G401.6 (cell line): ENCODE results near the gene HDAC4.

Experiments used
- FAIRE-seq: peaks from 2 replicates; lab custom pipeline; 2012; peaks lifted over from hg19 to GRCh38; lab: Jason Lieb, UNC

The HDAC4 gene

GRCh38 chr2:239061121-239061666 is 339.6 kb downstream of the HDAC4 start:
- no peak for FAIRE-seq

- FAIRE-seq: no peak
Measured at GRCh38 chr2:239060676-239061075, 340.1 kb downstream of the HDAC4 start.

GRCh38 chr2:239059854-239060253 is 341.0 kb downstream of the HDAC4 start:
- no peak for FAIRE-seq

DNA sequence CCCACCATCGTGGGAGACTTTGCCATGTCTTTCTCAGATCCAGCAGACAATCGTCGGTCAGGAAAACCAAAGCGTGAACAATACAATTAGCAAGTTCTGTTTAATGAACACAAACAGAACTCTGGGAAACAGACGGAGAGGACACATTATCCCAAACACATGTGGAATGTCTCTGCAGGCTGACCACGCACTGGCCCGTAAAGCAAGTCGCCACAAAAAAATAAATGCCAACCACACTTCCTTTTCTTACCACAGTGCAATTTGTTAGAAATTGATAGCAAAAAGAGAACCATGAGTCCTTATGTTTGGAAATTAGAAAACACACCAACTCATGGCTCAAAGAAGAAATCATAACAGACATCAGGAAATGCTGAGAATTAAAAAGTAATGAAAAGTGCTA is 342.1 kb downstream of the HDAC4 start:
- no peak for FAIRE-seq

DNA sequence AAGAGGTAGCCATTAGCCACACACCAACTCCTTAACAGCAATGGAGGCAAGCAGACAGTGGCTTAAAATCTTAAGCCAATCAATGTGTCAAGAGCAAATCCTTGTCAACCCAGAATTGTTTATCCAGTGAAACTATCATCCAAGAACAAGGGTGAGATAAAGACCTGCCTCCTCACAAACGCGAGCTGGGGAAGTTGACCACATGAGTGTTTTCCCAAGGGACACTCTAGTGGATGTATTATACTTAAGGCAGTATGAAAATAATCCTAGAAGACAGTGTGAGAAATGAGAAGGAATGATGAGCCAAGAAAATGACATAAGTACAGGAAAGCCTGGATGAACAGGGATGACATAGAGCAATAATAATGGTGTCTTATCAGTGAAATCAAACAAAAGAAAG is 343.3 kb downstream of the HDAC4 start:
- FAIRE-seq: no peak

GRCh38 chr2:239056611-239057010 is 344.2 kb downstream of the HDAC4 start:
- FAIRE-seq: no peak

DNA sequence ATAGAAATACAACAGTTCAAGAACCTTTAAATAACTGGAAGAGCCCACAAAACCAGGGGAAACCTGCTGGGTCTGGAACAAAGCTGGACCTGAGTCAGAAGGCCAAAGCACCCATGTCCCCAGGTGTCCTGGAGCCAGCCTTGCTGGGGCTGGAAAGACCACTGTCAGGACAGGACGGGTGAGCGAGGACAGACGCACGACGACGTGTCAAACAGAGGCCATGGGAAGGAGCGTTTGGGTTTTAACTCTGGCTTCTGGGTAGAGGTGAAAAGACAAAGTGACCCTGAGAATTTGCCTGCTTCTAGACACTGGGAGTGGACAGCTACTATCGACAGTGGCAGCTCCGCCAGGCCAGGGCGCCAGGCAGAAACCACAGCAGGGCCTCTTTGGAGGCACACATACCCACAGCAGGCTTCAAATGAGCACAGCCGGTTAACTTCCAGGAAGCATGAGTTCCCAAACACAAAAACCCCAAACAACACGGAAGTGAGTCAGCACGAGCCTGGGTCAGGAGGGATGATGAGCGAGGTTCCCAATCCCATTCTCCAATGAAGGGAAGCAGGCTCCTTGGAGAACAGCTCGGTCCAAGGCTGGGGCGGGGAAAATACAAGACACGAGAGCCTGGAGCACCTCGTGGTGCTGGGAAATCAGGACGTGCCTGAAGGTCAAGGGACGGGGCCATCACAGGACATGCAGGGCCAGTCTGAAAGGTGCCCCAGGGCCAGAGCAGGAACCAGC is 344.9 kb downstream of the HDAC4 start:
- FAIRE-seq: no peak

- FAIRE-seq: no peak
Measured at GRCh38 chr2:239054921-239055320, 345.9 kb downstream of the HDAC4 start.

- FAIRE-seq: no peak
Measured at GRCh38 chr2:239053801-239054503, 346.9 kb downstream of the HDAC4 start.

DNA sequence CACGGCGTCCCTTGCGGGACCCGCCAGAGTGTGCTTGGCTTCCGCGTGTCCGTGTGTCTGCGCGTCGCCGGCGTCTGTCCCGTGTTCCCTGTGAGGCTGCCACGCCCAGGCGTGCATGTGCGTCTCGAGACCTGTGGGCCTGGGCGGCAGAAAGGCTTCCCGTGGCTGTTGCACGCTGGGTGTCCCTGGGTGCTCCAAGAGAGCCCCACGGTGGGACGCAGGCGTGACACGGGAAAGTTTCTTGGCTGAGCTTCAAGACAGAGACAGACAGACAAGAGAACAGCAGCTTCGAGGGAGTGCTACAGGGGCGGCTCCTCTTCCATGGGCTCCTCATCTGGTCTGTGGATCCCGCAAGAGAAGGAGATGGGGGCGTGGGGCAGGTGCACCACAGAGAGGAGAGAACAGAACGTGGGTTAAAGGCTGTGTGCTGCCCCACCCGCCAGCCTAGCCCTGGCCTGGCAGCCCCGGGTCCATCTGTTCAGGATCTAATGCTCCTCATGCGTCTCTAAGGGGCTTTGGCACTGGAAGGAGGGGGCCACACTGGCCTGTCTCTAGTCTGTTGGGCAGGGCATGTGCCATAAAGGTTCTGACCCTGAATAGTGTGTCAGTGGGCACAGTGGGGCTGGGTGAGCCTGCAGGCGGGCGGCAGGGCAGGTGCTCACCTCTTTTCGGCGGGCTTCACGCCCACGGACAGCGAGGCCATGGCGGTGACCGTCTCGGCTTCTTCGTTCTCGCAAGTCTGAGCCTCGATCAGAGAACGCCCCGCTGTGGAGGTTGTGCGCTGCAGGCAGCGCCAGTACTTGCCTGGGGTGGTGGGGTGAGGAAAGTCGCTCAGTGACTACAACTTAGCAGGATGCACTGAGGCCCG is 347.8 kb downstream of the HDAC4 start:
- no peak for FAIRE-seq

DNA sequence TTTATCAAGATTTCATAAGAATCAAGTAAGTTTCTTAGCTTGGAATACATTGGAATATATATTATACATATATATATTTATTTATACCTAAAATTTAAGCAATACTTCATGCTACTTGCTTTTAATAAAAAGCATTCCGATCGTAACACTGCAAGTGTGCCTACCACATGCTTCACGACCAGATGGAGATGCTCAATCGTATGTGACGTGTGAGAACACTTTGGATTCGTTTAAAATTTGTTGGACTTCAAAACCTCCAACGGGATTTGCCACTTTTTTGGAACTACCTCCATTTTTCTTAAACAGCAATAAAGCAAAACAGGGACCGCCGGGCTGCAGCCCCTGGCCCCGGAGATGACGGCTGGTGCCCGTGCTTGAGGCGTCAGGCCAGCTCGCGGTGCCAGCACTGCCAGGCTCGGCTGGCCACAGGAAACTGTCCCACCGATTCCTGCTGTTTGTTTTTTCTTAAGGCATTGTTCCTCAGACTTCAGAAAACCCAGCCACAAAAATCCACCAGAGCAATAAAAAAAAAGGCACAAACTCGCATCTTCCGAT is 348.9 kb downstream of the HDAC4 start:
- FAIRE-seq: no peak

- no peak for FAIRE-seq
Measured at GRCh38 chr2:239050252-239050649, 350.6 kb downstream of the HDAC4 start.

- no peak for FAIRE-seq
Measured at GRCh38 chr2:239049421-239050251, 351.2 kb downstream of the HDAC4 start.

- no peak for FAIRE-seq
Measured at GRCh38 chr2:239048736-239049135, 352.1 kb downstream of the HDAC4 start.

DNA sequence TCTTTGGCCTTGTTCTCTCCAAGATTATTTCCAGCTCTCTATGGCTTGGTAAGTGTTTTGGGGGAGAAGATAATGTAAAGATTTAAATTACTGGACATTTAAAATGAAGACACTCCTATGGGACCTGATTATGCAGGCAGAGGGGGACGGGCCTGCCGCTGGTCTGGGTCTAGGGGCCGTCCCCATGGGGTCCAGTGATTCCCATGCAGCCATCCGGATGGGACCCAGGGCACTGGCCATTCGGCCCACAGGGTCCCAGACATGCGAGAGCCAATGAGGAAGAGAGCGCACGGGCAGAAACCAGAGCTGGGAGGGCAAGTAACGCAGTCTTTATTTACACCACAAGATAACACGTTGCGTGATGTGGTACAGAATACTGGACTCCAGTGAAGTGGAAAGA is 353.0 kb downstream of the HDAC4 start:
- FAIRE-seq: no peak

GRCh38 chr2:239047420-239047819 is 353.4 kb downstream of the HDAC4 start:
- no peak for FAIRE-seq

GRCh38 chr2:239046822-239047221 is 354.0 kb downstream of the HDAC4 start:
- no peak for FAIRE-seq

- no peak for FAIRE-seq
Measured at GRCh38 chr2:239044336-239044735, 356.5 kb downstream of the HDAC4 start.

DNA sequence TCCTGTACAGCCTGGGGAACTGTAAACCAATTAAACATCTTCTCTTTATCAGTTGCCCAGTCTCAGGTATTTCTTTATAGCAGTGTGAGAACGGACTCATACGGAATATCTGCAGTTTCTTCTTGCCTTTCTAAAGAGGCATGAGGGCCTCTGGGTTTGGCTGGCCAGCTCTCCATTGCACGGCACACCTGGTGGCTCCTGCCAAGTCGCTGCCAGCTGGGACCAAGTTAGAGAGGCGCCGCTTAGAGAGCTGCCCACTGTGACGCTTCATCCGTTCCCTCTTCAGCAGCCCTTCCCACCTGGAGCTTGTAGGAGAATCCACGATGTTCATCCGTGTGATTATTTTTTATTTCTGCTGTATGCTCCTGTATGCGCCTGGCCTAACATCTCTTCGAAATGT is 357.5 kb downstream of the HDAC4 start:
- FAIRE-seq: no peak

- no peak for FAIRE-seq
Measured at GRCh38 chr2:239042551-239043320, 358.1 kb downstream of the HDAC4 start.

- no peak for FAIRE-seq
Measured at GRCh38 chr2:239042046-239042445, 358.8 kb downstream of the HDAC4 start.
